Subcutaneous abdominal adipose tissue (tissue), 5 donors: ENCODE results near the gene ADGRB2.

Source experiments
- H3K27ac ChIP-seq: one replicate; pipeline ENCODE4 v1.7.0; 2013; ENCODE audit warnings: low read depth, mild to moderate bottlenecking, inconsistent platforms, low read length, moderate library complexity
- H3K27me3 ChIP-seq, 5 donors: one replicate each; pipeline ENCODE4 v1.7.0; 2013; ENCODE audit warnings: low read length in 5 of 5, inconsistent platforms in 1 of 5; ENCODE audit not compliant: control insufficient read depth in 5 of 5, insufficient read depth in 4 of 5
- H3K36me3 ChIP-seq, 5 donors: one replicate each; pipeline ENCODE4 v1.7.0; 2013; ENCODE audit warnings: low read length in 5 of 5; ENCODE audit not compliant: control insufficient read depth in 5 of 5, insufficient read depth in 5 of 5
- H3K4me1 ChIP-seq, 5 donors: one replicate each; pipeline ENCODE4 v1.7.0; 2013; ENCODE audit warnings: low read length in 5 of 5, mild to moderate bottlenecking in 3 of 5, moderate library complexity in 1 of 5; ENCODE audit not compliant: control insufficient read depth in 5 of 5, insufficient read depth in 5 of 5
- H3K4me3 ChIP-seq, 5 donors: one replicate each; pipeline ENCODE4 v1.7.0; 2013; ENCODE audit warnings: low read length in 5 of 5, low read depth in 1 of 5
- H3K9ac ChIP-seq, 5 donors: one replicate each; pipeline ENCODE4 v1.7.0; 2013; ENCODE audit warnings: low read length in 5 of 5, mild to moderate bottlenecking in 4 of 5, moderate library complexity in 3 of 5
- H3K9me3 ChIP-seq, 5 donors: one replicate each; pipeline ENCODE4 v1.7.0; 2013; ENCODE audit warnings: low read length in 5 of 5; ENCODE audit not compliant: control insufficient read depth in 5 of 5
- donor health status: healthy.
- donor health status: healthy.
- donor health status: healthy.
- donor health status: healthy.
- donor health status: healthy.

The ADGRB2 gene

DNA sequence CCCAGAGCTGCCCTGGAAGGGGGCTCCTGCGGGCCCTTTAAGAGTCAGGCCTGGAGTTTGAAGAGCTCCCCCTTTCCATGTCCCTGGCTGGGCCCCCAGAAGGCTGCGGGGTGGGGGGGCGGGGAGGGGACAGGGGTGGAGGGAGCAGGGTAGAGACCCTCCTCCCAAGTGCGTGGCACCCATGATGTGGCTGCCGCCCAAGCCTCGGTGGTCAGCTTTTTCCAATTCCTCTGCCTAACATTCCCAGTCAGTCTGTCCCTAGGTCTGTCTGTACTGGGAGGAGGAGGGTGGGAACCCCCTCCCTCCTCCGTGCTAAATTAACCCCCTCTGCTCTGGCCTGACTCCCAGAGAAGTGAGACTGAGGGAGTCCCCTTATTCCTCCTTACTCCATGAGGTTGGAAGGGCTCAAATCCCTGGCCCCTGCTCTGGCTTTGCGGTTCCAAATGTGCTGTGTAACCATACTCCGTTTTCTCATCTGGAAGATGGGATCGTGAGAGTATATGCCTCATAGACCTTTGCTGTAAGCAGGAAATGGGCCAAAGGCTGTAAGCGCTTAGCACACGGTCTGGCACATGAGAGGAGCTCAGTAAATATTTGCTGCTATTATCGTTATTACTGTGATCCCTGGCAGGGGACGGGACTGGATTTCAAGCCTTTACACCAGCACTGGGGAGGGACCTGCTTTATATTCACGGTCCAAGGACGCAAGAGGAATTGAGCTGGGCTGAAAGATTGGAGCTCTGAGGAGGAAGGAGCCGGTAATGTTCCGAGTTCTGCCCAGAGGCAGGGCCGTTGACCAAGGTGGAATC, 59.7 kb downstream of the ADGRB2 start:
- Histone ChIP-seq H3K9ac (peak overlapping the region in 3 of 5 donors; percentile 16 to 56 (median 41)), H3K4me1 (peaks cover 21 to 64% (median 60%) of the 10 kb centered on the region in 5 donors), H3K4me3 (peak overlapping the region; percentile 20 to 74 (median 46)), H3K27ac (peak overlapping the region; percentile 83), H3K27me3 (peaks cover 0 to 14% (median 3%) of the 10 kb centered on the region in 5 donors), H3K36me3 (peaks cover 0 to 4% (median 0%) of the 10 kb centered on the region in 5 donors), H3K9me3 (no peaks in the 10 kb centered on the region)

DNA sequence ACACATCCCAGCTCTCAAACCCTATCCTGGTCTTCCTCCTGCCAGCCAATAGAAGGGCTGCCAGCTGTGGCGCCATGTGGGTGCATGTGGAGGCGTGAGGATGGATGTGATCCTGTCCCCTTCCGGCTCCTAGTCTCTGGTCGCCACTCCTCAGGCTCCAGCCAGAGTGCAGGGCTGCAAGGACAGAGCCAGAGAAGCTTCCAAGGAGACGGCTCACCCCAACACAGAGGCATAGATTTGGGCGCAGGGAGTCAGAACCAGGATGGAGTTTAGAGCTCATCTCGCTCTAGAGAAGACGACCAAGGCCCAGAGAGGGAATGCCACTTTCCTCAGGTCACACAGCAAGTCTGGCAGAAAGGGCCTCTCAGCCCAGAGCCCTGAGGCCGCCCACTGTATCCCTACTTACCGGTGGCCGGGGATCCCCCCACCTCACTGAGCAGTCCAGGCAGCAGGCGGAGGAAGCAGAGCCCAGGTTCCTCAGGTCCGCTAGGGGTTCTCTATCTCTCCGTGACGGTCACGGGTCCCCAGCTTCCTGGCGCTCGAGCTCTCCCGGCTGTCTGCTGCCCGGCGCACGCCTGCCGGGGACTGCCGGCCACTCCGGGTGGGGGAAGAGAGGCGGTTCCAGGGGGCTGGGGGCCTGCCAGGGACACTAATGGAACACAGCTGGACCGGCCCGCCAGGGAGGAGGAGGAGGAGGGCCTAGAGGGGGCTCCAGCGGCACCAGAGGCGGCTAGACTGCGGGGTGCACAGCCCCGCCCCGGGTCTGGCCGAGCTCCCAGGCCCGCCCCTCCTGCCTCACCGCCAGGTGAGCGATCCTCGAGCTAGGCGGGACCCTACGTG, 60.5 kb downstream of the ADGRB2 start, which contains the start of gene COL16A1:
Gene COL16A1 (minus strand): TSS at position 587 of the 840 bp plus-strand sequence. CDS start 1,824 bp downstream, outside the sequence.
- Histone ChIP-seq H3K4me3 (peak within 1 kb of the TSS; percentile 48 to 74 (median 62)), H3K9ac (peak within 1 kb of the TSS in 4 of 5 donors; percentile 53 to 69 (median 58)), H3K4me1 (peaks cover 24 to 70% (median 61%) of the 10 kb centered on the region in 5 donors), H3K27me3 (peaks cover 0 to 14% (median 3%) of the 10 kb centered on the region in 5 donors), H3K9me3 (no peaks in the 10 kb centered on the region), H3K36me3 (peaks cover 0 to 6% (median under 1%) of the 10 kb centered on the region in 5 donors), H3K27ac (peak within 1 kb of the TSS; percentile 83)

DNA sequence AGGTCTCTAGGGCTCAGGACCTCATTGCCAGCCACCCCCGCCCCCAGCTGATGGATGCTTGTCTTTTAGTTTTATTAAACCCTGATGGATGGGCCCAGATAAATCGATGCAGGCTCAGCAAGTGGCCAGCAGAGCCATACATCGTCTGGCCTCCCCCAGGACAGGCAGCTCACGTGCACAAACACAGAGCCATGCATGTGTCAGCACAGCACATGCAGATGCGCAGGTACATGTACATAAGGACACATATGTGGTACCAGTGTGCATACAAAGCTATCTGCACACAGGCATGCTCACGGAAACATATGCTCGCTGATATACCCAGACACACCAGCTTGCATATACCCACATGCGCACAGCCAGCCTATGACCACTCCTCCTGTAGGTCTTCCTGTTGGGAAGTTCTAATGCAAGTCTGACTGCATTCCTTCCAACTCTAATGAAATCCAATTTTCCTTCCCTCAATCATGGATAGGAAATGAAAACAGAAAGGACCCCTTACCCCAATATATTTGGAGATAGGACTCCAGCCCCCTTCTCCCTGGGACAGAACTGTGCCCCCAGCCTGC, 61.2 kb downstream of the ADGRB2 start:
- peak overlapping the region in 2 of 5 donors; percentile 31 to 59 for H3K9ac ChIP-seq
- peak overlapping the region; percentile 48 to 74 (median 62) for H3K4me3 ChIP-seq
- H3K4me1 ChIP-seq: peaks cover 24 to 70% (median 61%) of the 10 kb centered on the region in 5 donors
- H3K27me3 ChIP-seq: peaks cover 0 to 14% (median 3%) of the 10 kb centered on the region in 5 donors
- H3K27ac ChIP-seq: peak overlapping the region; percentile 83
- H3K36me3 ChIP-seq: peaks cover 0 to 10% (median 4%) of the 10 kb centered on the region in 5 donors
- H3K9me3 ChIP-seq: no peaks in the 10 kb centered on the region

- peaks cover 0 to 14% (median 3%) of the 10 kb centered on the region in 5 donors for H3K27me3 ChIP-seq
- H3K36me3 ChIP-seq: peaks cover 0 to 22% (median 15%) of the 10 kb centered on the region in 5 donors
- H3K27ac ChIP-seq: peak overlapping the region; percentile 83
- H3K4me3 ChIP-seq: peak overlapping the region; percentile 9 to 74 (median 62)
- H3K9me3 ChIP-seq: no peaks in the 10 kb centered on the region
- H3K4me1 ChIP-seq: peaks cover 24 to 65% (median 61%) of the 10 kb centered on the region in 5 donors
- peak overlapping the region in 4 of 5 donors; percentile 1 to 48 (median 22) for H3K9ac ChIP-seq
These were observed 62.9 kb downstream of the ADGRB2 start for GRCh38 chr1:31701091-31701736.

DNA sequence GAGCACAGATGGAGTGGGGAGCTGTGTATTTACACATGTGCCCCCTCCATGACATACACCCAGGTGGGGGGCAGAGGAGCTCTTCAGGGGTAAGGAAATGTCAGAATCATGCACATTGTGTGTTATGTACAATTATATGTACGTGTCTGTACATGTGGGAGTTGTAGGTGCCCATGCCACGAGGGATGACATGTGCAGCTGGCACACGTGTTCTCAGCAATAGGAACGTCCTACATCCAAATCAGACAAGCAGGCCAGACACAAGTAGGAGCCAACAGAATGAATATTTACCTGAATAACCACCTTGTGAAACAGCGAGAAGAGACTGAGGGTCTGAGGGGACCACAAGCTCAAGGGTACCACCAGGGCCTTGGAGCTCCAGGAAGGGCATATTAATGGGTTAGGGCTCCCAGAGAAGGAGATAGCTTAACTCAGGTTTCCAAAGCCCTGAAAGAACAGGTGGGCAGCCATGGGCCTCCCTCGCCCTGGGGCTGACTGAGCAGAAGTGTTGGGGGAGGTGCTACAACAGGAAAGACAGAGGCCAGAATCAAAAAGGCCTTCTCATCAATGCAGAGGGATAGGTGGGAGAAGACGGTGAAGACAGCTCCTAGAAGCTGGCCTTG, 63.6 kb downstream of the ADGRB2 start:
- H3K4me1 ChIP-seq: peaks cover 24 to 62% (median 59%) of the 10 kb centered on the region in 5 donors
- peak overlapping the region in 2 of 5 donors; percentile 10 to 62 for H3K4me3 ChIP-seq
- peak overlapping the region in 1 of 5 donors; percentile 1 for H3K9ac ChIP-seq

DNA sequence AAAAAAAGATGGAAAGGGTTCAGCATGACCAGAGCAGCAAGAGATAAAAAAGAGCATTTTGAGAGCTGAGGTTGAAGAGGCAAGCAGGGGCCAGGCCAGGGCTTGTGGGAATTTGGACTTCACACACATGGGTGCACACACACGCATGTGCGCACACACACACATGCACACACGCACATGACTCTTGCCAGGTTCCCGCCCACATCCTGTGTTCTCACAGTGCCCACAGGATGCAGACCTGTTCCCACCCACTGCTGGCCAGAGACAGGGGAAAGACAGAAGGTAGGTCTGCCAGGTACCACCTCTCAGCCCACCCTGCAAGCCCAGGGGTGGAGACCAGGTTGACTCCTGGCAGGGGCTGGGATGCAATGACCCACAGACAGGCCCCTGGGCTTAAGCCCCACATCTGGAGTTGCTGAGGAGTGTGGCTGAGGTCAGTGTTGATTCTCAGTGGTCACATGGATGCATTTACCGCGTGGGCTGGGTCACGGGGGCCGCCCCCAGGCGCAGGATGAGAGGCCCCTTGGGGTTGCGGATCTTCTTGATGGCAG, 64.7 kb downstream of the ADGRB2 start:
- Histone ChIP-seq H3K36me3 (peaks cover 0 to 28% (median 19%) of the 10 kb centered on the region in 5 donors), H3K9me3 (no peaks in the 10 kb centered on the region), H3K4me1 (peaks cover 20 to 51% (median 48%) of the 10 kb centered on the region in 5 donors), H3K27me3 (peaks cover 0 to 8% (median 0%) of the 10 kb centered on the region in 5 donors), H3K4me3 (no peak overlapping the region), H3K9ac (no peak overlapping the region), H3K27ac (no peak overlapping the region)

More for the DNA sequence above, 63.6 kb downstream of the ADGRB2 start:
- H3K27me3 ChIP-seq: peaks cover 0 to 14% (median 3%) of the 10 kb centered on the region in 5 donors
- H3K36me3 ChIP-seq: peaks cover 0 to 25% (median 15%) of the 10 kb centered on the region in 5 donors
- H3K27ac ChIP-seq: peak overlapping the region; percentile 83
- H3K9me3 ChIP-seq: no peaks in the 10 kb centered on the region

GRCh38 chr1:31697369-31697984, 66.7 kb downstream of the ADGRB2 start:
- H3K27me3 ChIP-seq: no peaks in the 10 kb centered on the region
- no peaks in the 10 kb centered on the region for H3K9me3 ChIP-seq
- peaks cover 19 to 36% (median 31%) of the 10 kb centered on the region in 5 donors for H3K4me1 ChIP-seq
- peaks cover 0 to 28% (median 24%) of the 10 kb centered on the region in 5 donors for H3K36me3 ChIP-seq
- no peak overlapping the region for H3K9ac ChIP-seq
- H3K27ac ChIP-seq: no peak overlapping the region
- no peak overlapping the region for H3K4me3 ChIP-seq

GRCh38 chr1:31696242-31696641, 67.9 kb downstream of the ADGRB2 start:
- H3K4me3 ChIP-seq: no peak overlapping the region
- H3K4me1 ChIP-seq: peaks cover 10 to 23% (median 19%) of the 10 kb centered on the region in 5 donors
- peaks cover 0 to 28% (median 26%) of the 10 kb centered on the region in 5 donors for H3K36me3 ChIP-seq
- H3K27ac ChIP-seq: no peak overlapping the region
- no peaks in the 10 kb centered on the region for H3K27me3 ChIP-seq
- no peaks in the 10 kb centered on the region for H3K9me3 ChIP-seq
- no peak overlapping the region for H3K9ac ChIP-seq
